GM12878 (cell line): ENCODE results near the gene TBC1D19. TPM values are rescaled to one million over a fixed set of nuclear protein-coding genes. Genes with fewer than 3 reads are reported as not detected.

Experiments used
- ATAC-seq: fragments of 200-7000 bp; cut with Tn5 transposase; 3 replicates; pipeline ENCODE4 v1.9.1; 2020; ENCODE audit warnings: mild to moderate bottlenecking, moderate library complexity
- BruUV-seq: library from RNA; stranded (reverse); fragments of 400-500 nt; replicated peaks from 2 replicates; lab custom pipeline; 2021; lab: Mats Ljungman, UMichigan
- CTCF ChIA-PET: fragments of 300-600 bp; sonication (Branson Sonifier 250); formaldehyde crosslinking; extraction: SDS; loops from one replicate; lab custom pipeline; 2021; ENCODE audit warnings: inconsistent platforms; lab: Yijun Ruan, JAX
- POLR2A ChIA-PET: fragments of 350-600 bp; formaldehyde crosslinking; extraction: SDS; loops from one replicate; lab custom pipeline; 2021; ENCODE audit warnings: inconsistent platforms; lab: Charles Lee
- RAD21 ChIA-PET: fragments of 300-600 bp; sonication (Branson Sonifier 250); formaldehyde crosslinking; loops from one replicate; lab custom pipeline; 2023; ENCODE audit warnings: antibody characterized with exemption; ENCODE audit not compliant: unreplicated experiment; lab: Charles Lee
- SMC1A ChIA-PET: fragments of 300-600 bp; sonication (Branson Sonifier 250); formaldehyde crosslinking; loops from one replicate; lab custom pipeline; 2023; ENCODE audit not compliant: unreplicated experiment, uncharacterized antibody; lab: Charles Lee
- DNase-seq: peaks from one replicate; pipeline ENCODE4 v3.0.0-alpha.2; 2011; ENCODE audit warnings: low read depth, low spot score
- FAIRE-seq: peaks from 3 replicates; lab custom pipeline; 2011; peaks lifted over from hg19 to GRCh38; lab: Jason Lieb, UNC
- H2AFZ ChIP-seq: 2 replicates; pipeline ENCODE4 v1.6.0; 2011; ENCODE audit warnings: low read depth, low read length, control low read depth; ENCODE audit not compliant: control insufficient read depth
- H3K27ac ChIP-seq: 2 replicates; pipeline ENCODE4 v1.5.1; 2011; ENCODE audit warnings: control low read depth; ENCODE audit not compliant: control insufficient read depth, insufficient read depth
- H3K27me3 ChIP-seq, 2 experiments: replicated peaks in 1 of 2; 2 replicates each; pipeline versions ENCODE4 v1.6.0 to v1.6.1; 2011; ENCODE audit warnings: low read length in 1 of 2; ENCODE audit not compliant: control insufficient read depth in 2 of 2, insufficient read depth in 2 of 2
- H3K36me3 ChIP-seq, 2 experiments: 2 replicates each; pipeline ENCODE4 v1.5.1; 2011; ENCODE audit warnings: low read length in 1 of 2; ENCODE audit not compliant: control insufficient read depth in 2 of 2, insufficient read depth in 2 of 2
- H3K4me1 ChIP-seq: 2 replicates; pipeline ENCODE4 v1.6.1; 2011; ENCODE audit warnings: mild to moderate bottlenecking, low read length, moderate library complexity, mixed read lengths; ENCODE audit not compliant: control insufficient read depth, insufficient read depth
- H3K4me2 ChIP-seq: 2 replicates; pipeline ENCODE4 v1.6.0; 2011; ENCODE audit warnings: control low read depth; ENCODE audit not compliant: control insufficient read depth, insufficient read depth
- H3K4me3 ChIP-seq: fragments of 200-600 bp; sonication (generic); 2 replicates; pipeline ENCODE4 v1.5.1; 2016
- H3K79me2 ChIP-seq: 2 replicates; pipeline ENCODE4 v1.6.0; 2011; ENCODE audit warnings: low read length; ENCODE audit not compliant: control insufficient read depth, insufficient read depth
- H3K9ac ChIP-seq: 2 replicates; pipeline ENCODE4 v1.8.0; 2011; ENCODE audit warnings: low read length, control low read depth, mixed read lengths; ENCODE audit not compliant: control insufficient read depth, insufficient read depth
- H3K9me3 ChIP-seq: replicated peaks from 3 replicates; pipeline ENCODE4 v1.5.1; 2011; ENCODE audit warnings: mild to moderate bottlenecking, low read length; ENCODE audit not compliant: control insufficient read depth, insufficient read depth
- H4K20me1 ChIP-seq: 2 replicates; pipeline ENCODE4 v1.6.0; 2011; ENCODE audit not compliant: control insufficient read depth, insufficient read depth
- ASH2L ChIP-seq: fragments of 300-600, 200-600 bp; sonication (generic); IDR thresholded peaks from 2 replicates; pipeline ENCODE4 v1.6.1; 2017; ENCODE audit warnings: low read depth, mild to moderate bottlenecking, borderline replicate concordance
- BACH1 ChIP-seq: fragments of 450-650 bp; IDR thresholded peaks from 2 replicates; pipeline ENCODE4 v1.6.1; 2017; ENCODE audit warnings: mild to moderate bottlenecking, borderline replicate concordance
- CBFB ChIP-seq: IDR thresholded peaks from 2 replicates; pipeline ENCODE4 v1.6.1; 2016; ENCODE audit warnings: antibody characterized with exemption, low read depth
- CHD2 ChIP-seq: IDR thresholded peaks from 2 replicates; pipeline ENCODE4 v1.6.1; 2011; ENCODE audit warnings: low read depth, low read length, improper control_type of control experiment, borderline replicate concordance
- KAT2A ChIP-seq: conservative IDR thresholded peaks from 2 replicates; pipeline ENCODE4 v1.6.1; 2011; ENCODE audit warnings: low read depth, low read length; ENCODE audit not compliant: control insufficient read depth
- SMAD1 ChIP-seq: fragments of 450-650 bp; IDR thresholded peaks from 2 replicates; pipeline ENCODE4 v1.6.1; 2018; ENCODE audit warnings: mild to moderate bottlenecking, low read depth; ENCODE audit not compliant: partially characterized antibody
- ZBTB33 ChIP-seq: fragments of 450-650 bp; IDR thresholded peaks from 2 replicates; pipeline ENCODE4 v1.6.1; 2017; ENCODE audit warnings: mild to moderate bottlenecking
- WGBS: methylation state at CpG from one replicate; pipeline ENCODE4 v1.1.6; 2016; ENCODE audit warnings: low lambda C conversion rate; ENCODE audit not compliant: insufficient replicate concordance, insufficient coverage; ENCODE audit errors: missing lambda C conversion rate; 5-methylcytosine and 5-hydroxymethylcytosine counted together
- in situ Hi-C: fragments of 300-500 bp; cut with MboI; formaldehyde crosslinking; loops from 9 replicates; pipeline ENCODE4 v1.14.3; 2018; ENCODE audit warnings: mixed read lengths
- intact Hi-C: fragments of 100-400 bp; cut with micrococcal nuclease; formaldehyde crosslinking; loops from one replicate; pipeline ENCODE4 v1.14.2; 2022; ENCODE audit not compliant: unreplicated experiment
- polyA plus RNA-seq, 11 experiments: library from polyadenylated mRNA; depleted of rRNA in 4 of 11; unstranded in 6 of 11; stranded (reverse) in 5 of 11; fragments of >200 nt; fragmentation: Nextera tagmentation in 4 of 11; fragmentation: Illumina TruSeq in 1 of 11; extraction: Ambion mirVana in 4 of 11; extraction: Trizol in 1 of 11; gene quantifications; 1 replicate in 1 of 11; 2 replicates in 10 of 11; pipeline versions ENCODE4 v1.2.1 to v1.2.3, GENCODE V29; 2011 to 2016; ENCODE audit warnings: inconsistent platforms in 2 of 11, missing spikeins in 2 of 11, low read depth in 1 of 11
- total RNA-seq, 4 experiments: library from RNA; depleted of rRNA in 3 of 4; stranded (reverse); fragments of >200 nt in 3 of 4; fragmentation: Illumina TruSeq in 1 of 4; extraction: Trizol in 1 of 4; gene quantifications; 2 replicates each; pipeline versions ENCODE4 v1.2.1 to v1.2.3, GENCODE V29; 2013 to 2021

Gene TBC1D19
- total and polyA plus RNA-seq, 10 of the 15 experiments (the other 5 are each of a cell fraction or from before 2014, with no cell fraction given) = 0.29 to 3.9 (median 2.1) TPM

GRCh38 chr4:26802790-26803189 lies 218.9 kb downstream of the TBC1D19 start:
- Histone ChIP-seq H4K20me1 (no peaks in the 10 kb centered on the region), H3K27ac (no peak overlapping the region), H3K9me3 (no peaks in the 10 kb centered on the region), H3K79me2 (no peaks in the 10 kb centered on the region), H2AFZ (no peak overlapping the region), H3K27me3 (no peaks in the 10 kb centered on the region), H3K9ac (no peak overlapping the region), H3K4me2 (no peak overlapping the region), H3K36me3 (no peaks in the 10 kb centered on the region), H3K4me3 (no peak overlapping the region), H3K4me1 (peaks cover 7% of the 10 kb centered on the region; the same call in 1 of the 2 replicates)
- BruUV-seq = no TSS peak
- ChIA-PET CTCF (no interaction called here), SMC1A (interaction anchor here (0.8 to 1.1 kb wide), 2 partner anchors 16 to 37 kb away, joined by 3 read pairs; no protein-coding TSS in a partner anchor), RAD21 (no interaction called here), POLR2A (no interaction called here)
- WGBS = 73% methylated on average over 5 of the region's 5 CpGs
- ATAC-seq (no peak), DNase-seq (no peak), FAIRE-seq (no peak)
- in situ Hi-C loops = no loop called here
- TF ChIP-seq CBFB (no peak), SMAD1 (no peak), CHD2 (no peak), KAT2A (no peak), ASH2L (no peak), ZBTB33 (no peak), BACH1 (no peak)
- intact Hi-C loops = no loop called here
